NCI-H524 (cell line): Measurements from ENCODE around the gene NFIX.

Experiments used
- DNase-seq, 2 experiments: peaks; one replicate each; lab custom pipeline; 2025; lab: John Stamatoyannopoulos, UW

Gene NFIX

GRCh38 chr19:13037161-13037560, 41.9 kb downstream of the NFIX start:
- DNase-seq = no peak

- DNase-seq = no peak
These were observed 42.5 kb downstream of the NFIX start for GRCh38 chr19:13037731-13038130.

DNA sequence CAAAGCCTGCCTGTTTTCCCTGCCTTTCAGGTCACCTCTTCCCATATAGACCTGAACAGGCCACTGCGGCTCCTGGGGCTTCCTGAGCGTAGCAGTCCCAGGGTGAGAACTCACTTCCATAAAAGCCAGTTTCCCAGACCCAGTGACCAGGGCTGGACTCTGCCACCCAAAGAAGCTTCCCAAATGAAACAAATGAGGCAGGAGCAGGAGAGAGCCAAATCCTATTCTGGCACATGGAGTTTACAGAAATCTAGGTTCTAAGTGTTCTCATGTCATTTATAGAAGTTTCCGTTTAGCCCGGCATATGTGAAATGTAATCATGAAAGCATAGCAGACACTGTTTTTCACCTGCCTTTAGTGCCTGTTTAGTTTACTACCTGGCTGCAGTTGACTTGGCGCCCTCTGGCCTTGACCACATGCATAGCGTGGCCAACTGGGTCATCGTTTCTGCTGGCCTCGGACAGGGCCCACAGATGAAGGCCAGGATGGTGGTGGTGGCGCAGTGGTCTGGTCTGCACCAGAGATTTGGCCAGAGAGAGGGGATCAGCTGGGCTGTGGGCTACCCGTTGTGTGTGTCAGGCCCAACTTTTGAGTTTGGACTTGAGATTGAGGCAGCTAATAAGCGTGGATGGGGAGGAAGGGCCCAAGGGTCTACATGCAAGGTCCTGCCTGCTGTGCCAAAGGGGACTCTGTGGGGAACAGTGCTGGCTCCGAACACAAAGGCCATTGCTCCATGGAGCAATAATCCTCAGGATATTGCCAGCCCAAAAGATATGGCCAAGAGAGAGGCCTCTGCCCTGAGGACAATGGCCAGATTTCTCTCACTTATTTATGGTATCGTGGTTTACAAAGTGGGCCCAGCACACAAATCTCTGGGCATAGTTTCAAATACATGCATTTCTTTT, 43.3 kb downstream of the NFIX start:
- no peak for DNase-seq

DNA sequence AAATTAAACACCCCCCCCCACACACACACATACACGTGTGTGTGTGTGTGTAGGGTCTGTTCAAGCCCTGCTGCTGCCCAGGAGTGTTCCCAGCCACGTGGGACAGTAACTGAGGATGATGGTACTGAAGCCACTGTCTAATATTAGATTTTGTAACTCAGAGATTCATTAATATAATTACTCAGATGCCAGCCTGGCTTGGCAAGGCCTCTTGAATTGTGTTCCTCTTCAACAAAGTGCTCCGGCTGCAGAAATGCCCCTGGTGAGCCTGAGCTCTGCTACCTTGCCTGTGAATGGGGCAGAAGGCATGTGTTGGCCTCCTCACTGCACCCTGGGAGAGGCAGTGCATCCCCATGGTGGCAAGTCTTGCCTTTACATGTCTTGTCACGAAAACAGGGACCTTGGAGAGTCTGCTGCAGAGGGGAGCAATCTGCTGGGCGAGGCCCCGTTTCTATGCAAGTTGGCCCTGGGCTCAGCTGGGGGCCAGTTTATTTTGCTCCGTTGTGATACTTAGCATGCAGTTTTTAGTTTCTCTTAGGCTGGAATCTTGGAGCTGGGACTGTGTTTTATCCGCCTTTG, 44.0 kb downstream of the NFIX start:
- no peak for DNase-seq

GRCh38 chr19:13040232-13040947, 45.1 kb downstream of the NFIX start:
- DNase-seq = no peak

GRCh38 chr19:13040948-13041292, 45.6 kb downstream of the NFIX start:
- no peak for DNase-seq

DNA sequence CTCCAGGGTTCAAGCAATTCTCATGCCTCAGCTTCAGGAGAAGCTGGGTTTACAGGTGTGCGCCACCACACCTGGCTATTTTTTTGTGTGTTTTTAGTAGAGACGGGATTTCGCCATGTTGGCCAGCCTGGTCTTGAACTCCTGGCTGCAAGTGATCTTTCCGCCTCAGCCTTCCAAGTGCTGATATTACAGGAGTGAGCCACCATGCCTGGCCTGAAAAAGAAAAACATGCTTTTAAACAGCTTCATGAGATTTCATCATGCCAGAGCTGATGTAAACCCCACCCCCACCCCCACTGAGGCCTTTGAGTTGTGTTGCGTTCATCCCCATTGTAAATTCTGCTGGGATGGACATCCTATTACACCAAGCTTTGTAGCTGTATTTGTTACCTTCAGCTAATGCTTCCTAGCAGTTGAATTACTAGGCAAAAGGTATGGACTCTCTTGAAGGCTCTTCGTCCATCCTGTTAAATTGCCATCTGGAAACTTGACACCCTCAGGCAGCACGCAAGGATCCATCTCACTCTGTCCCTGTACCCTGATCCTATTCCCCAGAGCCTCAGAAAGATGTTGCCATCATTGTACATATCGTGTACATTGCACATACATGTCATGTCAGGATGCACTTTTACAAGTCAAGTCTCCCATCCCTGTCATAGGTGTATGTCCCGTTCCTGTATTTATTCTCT, 47.3 kb downstream of the NFIX start:
- DNase-seq = peak; percentile 29 to 59

DNA sequence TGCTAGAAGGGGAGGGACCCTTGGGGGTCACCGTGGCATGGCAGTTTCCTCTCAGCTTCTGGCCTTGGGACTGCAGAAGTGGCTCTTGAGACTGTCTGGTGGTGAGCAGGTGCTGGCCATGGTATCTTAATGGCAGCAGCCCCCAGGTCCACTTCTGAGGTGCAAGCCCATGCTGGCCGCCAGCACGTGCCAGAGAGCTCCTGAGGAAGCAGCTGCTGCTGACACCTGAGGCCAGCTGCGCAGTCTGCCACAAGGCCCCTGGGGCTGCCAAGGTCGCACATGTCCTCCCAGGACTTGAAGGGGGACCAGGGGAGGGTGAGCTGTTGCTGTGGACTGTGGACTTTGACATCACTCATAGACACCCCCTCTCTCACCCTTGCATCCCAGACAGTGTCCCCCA, 48.0 kb downstream of the NFIX start:
- DNase-seq = peak; percentile 60 to 80

DNA sequence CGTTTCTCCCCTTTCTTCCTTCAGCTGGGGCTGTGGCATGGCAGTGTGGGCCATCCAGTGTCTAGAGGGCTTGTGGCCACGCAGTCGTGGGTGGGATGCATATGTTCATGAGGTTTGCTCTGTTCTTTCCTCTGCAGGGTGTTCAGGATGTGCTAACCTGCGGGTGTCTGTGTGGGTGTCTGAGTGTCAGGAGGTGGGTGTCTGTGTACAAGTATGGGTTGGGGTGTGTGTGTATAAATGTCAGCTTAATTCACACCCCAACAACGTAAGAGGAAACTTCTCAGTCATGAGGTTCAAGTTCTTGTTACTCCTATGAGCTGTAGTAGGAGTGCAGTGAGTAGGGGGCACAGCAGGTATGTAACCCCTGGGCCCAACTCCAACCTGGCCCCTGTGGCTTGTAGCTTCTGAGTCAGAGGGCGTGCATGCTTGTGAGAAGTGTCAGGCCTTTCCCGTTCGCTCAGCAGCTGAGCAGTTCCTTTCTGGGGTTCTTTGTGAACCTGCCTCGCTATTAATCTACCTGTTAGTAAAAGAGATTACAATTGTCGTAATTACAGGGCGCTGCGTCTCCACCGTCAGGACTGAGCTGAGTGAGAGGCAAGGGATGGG, 49.1 kb downstream of the NFIX start:
- DNase-seq = no peak

GRCh38 chr19:13045812-13046211, 50.5 kb downstream of the NFIX start:
- DNase-seq = no peak

GRCh38 chr19:13047374-13047773, 52.1 kb downstream of the NFIX start:
- no peak for DNase-seq

DNA sequence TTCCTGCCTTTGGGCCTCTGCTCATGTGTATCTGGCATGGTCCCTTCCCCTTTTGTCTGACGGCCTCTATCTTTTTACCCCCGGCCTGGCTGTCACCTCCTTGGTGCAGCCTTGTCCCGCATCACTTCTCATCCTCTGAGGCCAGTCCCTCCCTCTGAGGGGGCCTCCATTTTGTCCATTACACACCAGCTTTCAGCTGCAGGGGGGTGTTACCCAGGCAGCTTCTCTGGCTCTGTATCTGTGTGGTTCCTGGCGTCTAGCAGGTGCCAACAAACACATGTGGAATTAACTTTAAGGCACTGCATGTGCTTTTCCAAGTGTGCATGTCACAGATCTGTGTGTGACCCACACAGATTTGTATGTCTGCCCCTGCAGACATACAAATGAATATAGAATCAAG, 55.0 kb downstream of the NFIX start:
- DNase-seq = no peak

GRCh38 chr19:13051557-13052165, 56.4 kb downstream of the NFIX start:
- DNase-seq = peak; percentile 53 to 82

DNA sequence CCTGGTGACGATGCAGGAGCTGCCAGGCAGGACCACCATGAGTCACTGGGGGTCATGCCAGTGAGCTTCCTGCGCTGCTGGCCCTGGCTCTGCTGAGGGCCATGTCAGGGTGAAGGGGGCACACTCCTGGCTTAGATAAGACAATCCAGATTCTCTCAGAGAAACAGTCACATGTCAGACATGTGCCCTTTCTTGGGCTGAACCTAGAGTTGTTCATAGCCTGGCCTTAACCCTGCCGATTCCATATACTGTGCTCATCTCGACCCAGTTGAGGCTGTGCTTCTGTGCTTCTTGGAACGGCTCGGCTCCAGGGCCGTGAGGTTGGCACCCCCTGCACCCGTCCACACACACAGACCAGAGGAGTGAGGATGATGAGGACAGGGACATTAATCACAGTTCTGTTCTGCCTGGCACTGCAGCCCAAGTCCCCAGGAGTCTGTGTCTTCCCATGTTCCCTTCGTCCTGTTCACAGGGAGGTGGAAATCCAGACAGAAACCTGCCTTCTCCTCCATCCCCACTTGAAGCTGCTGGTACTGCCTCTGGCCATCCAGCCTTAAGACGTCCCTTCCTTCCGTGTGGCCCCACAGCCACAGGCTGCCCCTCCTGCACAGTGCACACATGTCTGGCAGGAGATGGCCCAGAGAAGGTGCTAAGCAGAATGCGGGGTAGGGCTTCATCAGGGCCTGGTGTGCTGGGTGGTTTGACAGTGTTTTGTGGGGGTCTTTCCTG, 57.3 kb downstream of the NFIX start:
- DNase-seq = no peak

GRCh38 chr19:13053238-13053637, 58.0 kb downstream of the NFIX start:
- no peak for DNase-seq

DNA sequence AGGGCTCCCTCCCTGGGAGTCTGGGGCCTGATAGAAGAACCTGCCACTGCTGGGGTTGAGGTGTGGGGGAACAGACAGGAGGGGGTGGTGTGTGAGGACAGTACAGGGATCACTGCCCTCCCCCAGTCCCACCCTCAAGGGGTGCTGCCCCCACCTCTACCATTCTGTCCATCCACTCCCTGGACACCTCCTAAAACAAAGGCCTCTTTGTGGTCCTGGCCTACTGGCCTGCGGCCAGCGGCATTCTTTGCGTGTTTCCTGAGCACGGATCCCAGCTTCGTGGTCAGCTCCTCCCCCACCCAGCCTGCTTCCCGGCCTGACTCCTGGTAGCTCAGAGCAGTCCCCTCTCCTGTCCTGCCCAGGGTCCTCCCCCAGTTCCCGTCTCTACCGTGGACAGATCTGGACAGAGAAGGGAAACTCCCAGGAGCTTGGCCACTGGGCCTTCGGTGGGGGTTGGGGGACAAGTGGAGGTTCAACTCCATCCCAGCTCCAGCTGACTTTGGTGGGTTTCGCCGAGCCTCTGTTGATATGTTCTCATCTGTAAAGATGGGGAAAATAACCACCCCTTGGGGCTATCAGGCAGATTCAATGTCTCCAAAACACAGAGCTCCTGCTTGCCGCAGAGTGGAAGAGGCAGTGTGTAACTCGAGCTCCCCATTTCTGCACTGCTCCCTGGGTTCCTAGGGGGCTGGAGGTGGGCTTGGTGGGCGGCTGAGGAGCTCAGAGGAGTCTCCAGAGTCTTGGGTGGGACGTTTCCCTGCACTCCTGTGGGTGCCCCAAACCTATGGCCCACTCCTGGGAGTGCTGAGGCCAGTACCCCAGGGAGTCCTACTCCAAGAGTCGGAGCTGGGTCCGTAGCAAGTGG, 58.7 kb downstream of the NFIX start:
- DNase-seq = no peak

- DNase-seq = no peak
These were observed 59.4 kb downstream of the NFIX start for GRCh38 chr19:13054626-13055212.

DNA sequence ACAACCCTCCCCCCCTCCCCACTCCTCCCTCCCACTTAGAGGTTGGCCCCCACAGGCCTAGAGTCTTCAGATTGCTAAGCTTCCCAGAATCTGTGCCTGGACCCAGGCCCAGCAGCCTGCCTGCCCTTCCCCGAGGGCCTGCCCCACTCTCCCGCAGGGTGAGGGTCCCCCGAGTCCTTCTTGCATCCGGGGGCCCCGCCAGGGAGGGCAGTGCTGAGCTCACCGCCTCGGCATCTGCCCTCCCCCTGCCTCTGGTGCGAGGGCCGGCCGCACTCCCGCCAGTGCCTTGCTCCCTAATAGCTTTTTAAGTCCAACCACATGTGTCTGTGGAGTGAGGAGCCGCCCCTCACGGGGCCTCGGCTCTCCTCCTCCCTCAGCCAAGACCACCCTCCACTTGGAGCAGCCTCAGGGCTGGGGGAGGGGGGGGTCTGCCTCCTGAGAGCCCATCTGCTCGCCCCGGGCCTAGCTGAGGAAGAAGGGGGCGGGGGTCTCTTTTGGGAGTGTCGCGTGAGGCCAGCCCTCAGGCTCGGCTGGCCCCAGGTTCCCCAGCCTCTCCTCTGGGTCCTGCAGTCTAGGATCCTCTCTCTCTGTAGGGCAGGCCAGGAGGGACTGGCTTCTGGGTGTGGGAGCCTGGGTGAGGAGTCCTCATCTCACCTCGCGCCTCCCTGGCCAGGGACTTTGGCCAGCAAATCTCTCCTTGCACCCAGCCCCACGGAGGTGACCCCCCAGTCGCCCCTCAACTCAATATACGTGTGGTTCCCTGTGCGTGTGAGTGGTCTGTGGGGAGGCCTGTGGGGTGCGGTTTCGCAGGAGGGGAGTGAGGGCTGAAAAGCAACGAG, 60.2 kb downstream of the NFIX start:
- DNase-seq = peak in 1 of 2 experiments; percentile 50
